IPS-15b (cell line): ENCODE data around the gene KRTAP5-7.
"Not testable (repeated sequence)": the region's sequence is repeated elsewhere in the genome, so short reads cannot be mapped to it uniquely, and the experiment has no call there.

Source experiments
- H3K27me3 ChIP-seq: one replicate; pipeline ENCODE4 v1.6.1; 2013; ENCODE audit warnings: low read length; ENCODE audit not compliant: control insufficient read depth, insufficient read depth
- H3K36me3 ChIP-seq: one replicate; pipeline ENCODE4 v1.6.1; 2013; ENCODE audit warnings: low read length; ENCODE audit not compliant: control insufficient read depth, insufficient read depth
- H3K4me1 ChIP-seq: one replicate; pipeline ENCODE4 v1.6.1; 2013; ENCODE audit warnings: mild to moderate bottlenecking, low read length; ENCODE audit not compliant: control insufficient read depth, insufficient read depth
- H3K4me3 ChIP-seq: one replicate; pipeline ENCODE4 v1.5.1; 2013; ENCODE audit warnings: low read depth, low read length
- H3K9ac ChIP-seq: one replicate; pipeline ENCODE4 v1.6.1; 2013; ENCODE audit warnings: low read depth, mild to moderate bottlenecking, low read length
- H3K9me3 ChIP-seq: one replicate; pipeline ENCODE4 v1.6.1; 2013; ENCODE audit warnings: mild to moderate bottlenecking, low read length; ENCODE audit not compliant: control insufficient read depth, insufficient read depth

KRTAP5-7 gene

GRCh38 chr11:71526796-71527575 lies at the start of gene KRTAP5-7:
TSS of gene KRTAP5-7 (plus strand) at chr11:71527267. CDS start at chr11:71527301, 34 bp downstream.
- not testable (repeated sequence) for H3K4me1 ChIP-seq, H3K9ac ChIP-seq, H3K36me3 ChIP-seq, H3K27me3 ChIP-seq, H3K9me3 ChIP-seq, H3K4me3 ChIP-seq

- H3K9ac ChIP-seq = no peak overlapping the region
- no peaks in the 10 kb centered on the region for H3K9me3 ChIP-seq
- no peaks in the 10 kb centered on the region for H3K27me3 ChIP-seq
- no peak overlapping the region for H3K4me3 ChIP-seq
- peaks cover 3% of the 10 kb centered on the region for H3K4me1 ChIP-seq
- peaks cover 25% of the 10 kb centered on the region for H3K36me3 ChIP-seq
Observed at GRCh38 chr11:71477641-71478527, 49.2 kb upstream of the KRTAP5-7 start.

- H3K9ac ChIP-seq = no peak overlapping the region
Observed at GRCh38 chr11:71478528-71478840, 48.6 kb upstream of the KRTAP5-7 start.

GRCh38 chr11:71481101-71481960 lies 45.7 kb upstream of the KRTAP5-7 start:
- Histone ChIP-seq H3K4me3 (no peak overlapping the region), H3K27me3 (no peaks in the 10 kb centered on the region), H3K9ac (no peak overlapping the region), H3K9me3 (no peaks in the 10 kb centered on the region), H3K4me1 (peaks cover 3% of the 10 kb centered on the region), H3K36me3 (peaks cover 31% of the 10 kb centered on the region)

More at GRCh38 chr11:71478528-71478840, 48.6 kb upstream of the KRTAP5-7 start:
- Histone ChIP-seq H3K36me3 (peaks cover 20% of the 10 kb centered on the region), H3K4me3 (no peak overlapping the region), H3K4me1 (peaks cover 3% of the 10 kb centered on the region), H3K27me3 (no peaks in the 10 kb centered on the region), H3K9me3 (no peaks in the 10 kb centered on the region)

- Histone ChIP-seq H3K9me3 (no peaks in the 10 kb centered on the region), H3K4me3 (no peak overlapping the region), H3K36me3 (peaks cover 27% of the 10 kb centered on the region), H3K9ac (no peak overlapping the region), H3K27me3 (no peaks in the 10 kb centered on the region), H3K4me1 (peaks cover 3% of the 10 kb centered on the region)
Observed at GRCh38 chr11:71482216-71482615, 44.9 kb upstream of the KRTAP5-7 start.

- no peaks in the 10 kb centered on the region for H3K9me3 ChIP-seq
- no peak overlapping the region for H3K9ac ChIP-seq
- H3K36me3 ChIP-seq = peaks cover 26% of the 10 kb centered on the region
- no peaks in the 10 kb centered on the region for H3K4me1 ChIP-seq
- H3K27me3 ChIP-seq = no peaks in the 10 kb centered on the region
- H3K4me3 ChIP-seq = no peak overlapping the region
Observed at GRCh38 chr11:71482746-71483364, 44.2 kb upstream of the KRTAP5-7 start.

GRCh38 chr11:71483692-71484091 lies 43.4 kb upstream of the KRTAP5-7 start:
- Histone ChIP-seq H3K9ac (no peak overlapping the region), H3K4me3 (no peak overlapping the region), H3K27me3 (no peaks in the 10 kb centered on the region), H3K9me3 (no peaks in the 10 kb centered on the region), H3K36me3 (peaks cover 24% of the 10 kb centered on the region), H3K4me1 (no peaks in the 10 kb centered on the region)

- no peak overlapping the region for H3K9ac ChIP-seq
- no peaks in the 10 kb centered on the region for H3K27me3 ChIP-seq
- peaks cover 22% of the 10 kb centered on the region for H3K36me3 ChIP-seq
Observed at GRCh38 chr11:71484248-71485062, 42.6 kb upstream of the KRTAP5-7 start.

GRCh38 chr11:71485063-71485399 lies 42.0 kb upstream of the KRTAP5-7 start:
- Histone ChIP-seq H3K9ac (no peak overlapping the region), H3K4me3 (no peak overlapping the region), H3K4me1 (no peaks in the 10 kb centered on the region), H3K36me3 (peaks cover 24% of the 10 kb centered on the region), H3K27me3 (no peaks in the 10 kb centered on the region), H3K9me3 (no peaks in the 10 kb centered on the region)

More at GRCh38 chr11:71484248-71485062, 42.6 kb upstream of the KRTAP5-7 start:
- Histone ChIP-seq H3K4me1 (no peaks in the 10 kb centered on the region), H3K9me3 (no peaks in the 10 kb centered on the region), H3K4me3 (no peak overlapping the region)

GRCh38 chr11:71485466-71485865 lies 41.6 kb upstream of the KRTAP5-7 start:
- Histone ChIP-seq H3K27me3 (no peaks in the 10 kb centered on the region), H3K4me3 (no peak overlapping the region), H3K9me3 (no peaks in the 10 kb centered on the region), H3K9ac (no peak overlapping the region), H3K4me1 (no peaks in the 10 kb centered on the region), H3K36me3 (peaks cover 26% of the 10 kb centered on the region)
